ENCODE results near the gene CACNA1H.

Gene CACNA1H

GRCh38 chr16:1168837-1169236 is 15.9 kb downstream of the CACNA1H start:
- H3K9ac ChIP-seq, result no peak overlapping the region
- H4K20me1 ChIP-seq, result peaks cover 0 to 98% (median 87%) of the 10 kb centered on the region in 11 experiments; a peak in 19 of 22 replicates
- H3K4me1 ChIP-seq, result peaks cover 0 to 75% (median 52%) of the 10 kb centered on the region in 10 experiments; a peak in 17 of 20 replicates
- TF ChIP-seq Cebpa-rat (IDR thresholded peaks at IDR 0.05), result no peak
- no peak overlapping the region for H3K4me3 ChIP-seq
- H3K27me3 ChIP-seq, result peaks cover 13 to 35% (median 23%) of the 10 kb centered on the region in 11 experiments; a peak in 19 of 22 replicates
- no peak overlapping the region for H3K27ac ChIP-seq
- H3K36me3 ChIP-seq, result peaks cover 0 to 6% (median 0%) of the 10 kb centered on the region in 11 experiments; a peak in 1 of 22 replicates
- peak overlapping the region in 2 of 11 experiments; percentile 12 to 32; a peak in 2 of 22 replicates for H3K4me2 ChIP-seq
- no peaks in the 10 kb centered on the region for H3K9me3 ChIP-seq (replicated peaks in 1 of 11)

GRCh38 chr16:1169285-1170075 is 16.6 kb downstream of the CACNA1H start:
- Histone ChIP-seq H3K36me3 (peaks cover 0 to 6% (median 0%) of the 10 kb centered on the region in 11 experiments; a peak in 1 of 22 replicates), H3K9ac (no peak overlapping the region), H4K20me1 (peaks cover 0 to 98% (median 81%) of the 10 kb centered on the region in 11 experiments; a peak in 19 of 22 replicates), H3K4me3 (no peak overlapping the region), H3K27ac (no peak overlapping the region), H3K4me2 (peak overlapping the region in 7 of 11 experiments; percentile 25 to 48 (median 34); a peak in 12 of 22 replicates), H3K9me3 (replicated peaks in 1 of 11) (no peaks in the 10 kb centered on the region), H3K4me1 (peaks cover 0 to 69% (median 46%) of the 10 kb centered on the region in 10 experiments; a peak in 16 of 20 replicates), H3K27me3 (peaks cover 13 to 35% (median 23%) of the 10 kb centered on the region in 11 experiments; a peak in 19 of 22 replicates)
- TF ChIP-seq Cebpa-rat (IDR thresholded peaks at IDR 0.05), result no peak

GRCh38 chr16:1170076-1170418 is 17.1 kb downstream of the CACNA1H start:
- Histone ChIP-seq H3K4me3 (no peak overlapping the region), H4K20me1 (peaks cover 0 to 94% (median 75%) of the 10 kb centered on the region in 11 experiments; a peak in 19 of 22 replicates), H3K27me3 (peaks cover 13 to 35% (median 23%) of the 10 kb centered on the region in 11 experiments; a peak in 19 of 22 replicates), H3K27ac (no peak overlapping the region), H3K9ac (no peak overlapping the region), H3K4me2 (peak overlapping the region in 7 of 11 experiments; percentile 25 to 48 (median 34); a peak in 12 of 22 replicates), H3K4me1 (peaks cover 0 to 63% (median 40%) of the 10 kb centered on the region in 10 experiments; a peak in 16 of 20 replicates), H3K9me3 (replicated peaks in 1 of 11) (no peaks in the 10 kb centered on the region), H3K36me3 (peaks cover 0 to 6% (median 0%) of the 10 kb centered on the region in 11 experiments; a peak in 1 of 22 replicates)
- TF ChIP-seq Cebpa-rat (IDR thresholded peaks at IDR 0.05), result no peak

GRCh38 chr16:1171001-1171400 is 18.1 kb downstream of the CACNA1H start:
- H3K4me1 ChIP-seq, result peaks cover 0 to 54% (median 31%) of the 10 kb centered on the region in 10 experiments; a peak in 13 of 20 replicates
- peaks cover 13 to 35% (median 23%) of the 10 kb centered on the region in 11 experiments; a peak in 19 of 22 replicates for H3K27me3 ChIP-seq

GRCh38 chr16:1171854-1172428 is 19.0 kb downstream of the CACNA1H start:
- no peaks in the 10 kb centered on the region for H3K9me3 ChIP-seq (replicated peaks in 1 of 11)
- no peak overlapping the region for H3K4me2 ChIP-seq
- H4K20me1 ChIP-seq, result peaks cover 0 to 94% (median 60%) of the 10 kb centered on the region in 11 experiments; a peak in 19 of 22 replicates
- peaks cover 0 to 53% (median 27%) of the 10 kb centered on the region in 10 experiments; a peak in 13 of 20 replicates for H3K4me1 ChIP-seq
- no peak overlapping the region for H3K9ac ChIP-seq
- no peaks in the 10 kb centered on the region; a peak in 1 of 22 replicates for H3K36me3 ChIP-seq
- no peak for TF ChIP-seq Cebpa-rat (IDR thresholded peaks at IDR 0.05)
- H3K4me3 ChIP-seq, result no peak overlapping the region
- peaks cover 13 to 35% (median 23%) of the 10 kb centered on the region in 11 experiments; a peak in 19 of 22 replicates for H3K27me3 ChIP-seq
- no peak overlapping the region for H3K27ac ChIP-seq

More at GRCh38 chr16:1171001-1171400, 18.1 kb downstream of the CACNA1H start:
- Histone ChIP-seq H3K9ac (peak overlapping the region in 1 of 11 experiments; percentile 9; a peak in 1 of 22 replicates), H3K4me3 (no peak overlapping the region), H3K9me3 (replicated peaks in 1 of 11) (no peaks in the 10 kb centered on the region), H3K4me2 (peak overlapping the region in 6 of 11 experiments; percentile 18 to 48 (median 34); a peak in 8 of 22 replicates), H3K27ac (no peak overlapping the region), H4K20me1 (peaks cover 0 to 94% (median 66%) of the 10 kb centered on the region in 11 experiments; a peak in 19 of 22 replicates), H3K36me3 (peaks cover 0 to 6% (median 0%) of the 10 kb centered on the region in 11 experiments; a peak in 1 of 22 replicates)
- no peak for TF ChIP-seq Cebpa-rat (IDR thresholded peaks at IDR 0.05)

GRCh38 chr16:1172651-1173050 is 19.7 kb downstream of the CACNA1H start:
- H3K4me2 ChIP-seq, result no peak overlapping the region
- no peak overlapping the region for H3K4me3 ChIP-seq
- TF ChIP-seq Cebpa-rat (IDR thresholded peaks at IDR 0.05), result no peak
- H3K36me3 ChIP-seq, result no peaks in the 10 kb centered on the region
- H3K4me1 ChIP-seq, result peaks cover 0 to 48% (median 20%) of the 10 kb centered on the region in 10 experiments; a peak in 13 of 20 replicates
- peaks cover 0 to 94% (median 58%) of the 10 kb centered on the region in 11 experiments; a peak in 19 of 22 replicates for H4K20me1 ChIP-seq
- H3K27ac ChIP-seq, result no peak overlapping the region
- H3K9me3 ChIP-seq (replicated peaks in 1 of 11), result no peaks in the 10 kb centered on the region
- H3K27me3 ChIP-seq, result peaks cover 13 to 35% (median 23%) of the 10 kb centered on the region in 11 experiments; a peak in 19 of 22 replicates
- no peak overlapping the region for H3K9ac ChIP-seq

GRCh38 chr16:1173788-1174451 is 21.0 kb downstream of the CACNA1H start:
- Histone ChIP-seq H3K4me2 (no peak overlapping the region), H3K27me3 (peaks cover 13 to 30% (median 23%) of the 10 kb centered on the region in 11 experiments; a peak in 19 of 22 replicates), H4K20me1 (peaks cover 0 to 90% (median 58%) of the 10 kb centered on the region in 11 experiments; a peak in 18 of 22 replicates), H3K4me1 (peaks cover 0 to 44% (median 18%) of the 10 kb centered on the region in 10 experiments; a peak in 13 of 20 replicates), H3K9ac (no peak overlapping the region), H3K9me3 (replicated peaks in 1 of 11) (no peaks in the 10 kb centered on the region), H3K36me3 (no peaks in the 10 kb centered on the region), H3K4me3 (no peak overlapping the region), H3K27ac (no peak overlapping the region)
- TF ChIP-seq Cebpa-rat (IDR thresholded peaks at IDR 0.05), result no peak

Data from BLaER1 treated with 17β-estradiol and CSF1 and Interleukin-3, amounts not matched to agents 10 nM and 100 nM (cell line).